ENCODE data around the gene CAMTA1. TPM values are rescaled to one million over a fixed set of nuclear protein-coding genes. Genes with fewer than 3 reads are reported as not detected.

CAMTA1 gene
- total RNA-seq, 2 experiments from 2014 or later = 43.9 to 73.3 TPM

DNA sequence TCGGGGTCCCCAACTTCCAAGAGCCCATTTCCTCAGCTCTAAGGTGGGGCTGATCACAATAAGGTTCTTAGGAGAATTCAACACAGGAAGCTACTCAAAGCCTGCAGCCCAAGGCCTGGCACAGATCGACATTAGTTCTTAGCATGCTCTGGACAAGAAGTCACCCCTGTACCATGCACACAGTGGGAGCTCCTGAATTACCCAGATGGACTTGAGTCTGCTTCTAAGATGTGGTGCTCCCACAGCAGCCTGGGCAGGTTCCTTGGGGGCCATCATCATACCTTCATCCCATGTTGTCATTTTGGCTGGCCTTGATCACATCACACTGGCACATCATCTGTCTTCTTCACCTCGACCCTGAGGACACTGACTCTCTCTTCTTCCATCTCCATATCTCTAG is 832.6 kb downstream of the CAMTA1 start:
- ChIA-PET CTCF (ENCODE audit: unreplicated experiment) (no interaction called here), POLR2A (no interaction called here)
- Histone ChIP-seq H3K27ac (ENCODE audit: low read depth, low read length, poor library complexity, severe bottlenecking) (no peak overlapping the region), H2AFZ (ENCODE audit: low read length) (no peak overlapping the region), H3K9me2 (ENCODE audit: insufficient read depth, low read length) (no peaks in the 10 kb centered on the region), H3K79me2 (ENCODE audit: insufficient read depth, low read depth, low read length) (no peaks in the 10 kb centered on the region), H3K4me2 (ENCODE audit: low read length) (no peak overlapping the region), H3K36me3 (ENCODE audit: insufficient read depth, low read length) (no peaks in the 10 kb centered on the region), H4K20me1 (ENCODE audit: insufficient read depth, low read length) (no peaks in the 10 kb centered on the region), H3K4me1 (ENCODE audit: insufficient read depth, low read length, poor library complexity, severe bottlenecking) (no peaks in the 10 kb centered on the region), H3K9me3 (ENCODE audit: low read length) (no peaks in the 10 kb centered on the region), H3K4me3 (ENCODE audit: low read depth, low read length, poor library complexity, severe bottlenecking) (no peak overlapping the region)
- no peak for DNase-seq (ENCODE audit: low spot score)
- no TSS peak for BruUV-seq (replicated peaks)
- TF ChIP-seq CTCF (conservative IDR thresholded peaks at IDR 0.05; ENCODE audit: low read length) (no peak), EZH2phosphoT487 (IDR thresholded peaks at IDR 0.05; ENCODE audit: borderline replicate concordance, low read depth, low read length) (no peak)
- intact Hi-C loops (cut with micrococcal nuclease; ENCODE audit: unreplicated experiment) = no loop called here

DNA sequence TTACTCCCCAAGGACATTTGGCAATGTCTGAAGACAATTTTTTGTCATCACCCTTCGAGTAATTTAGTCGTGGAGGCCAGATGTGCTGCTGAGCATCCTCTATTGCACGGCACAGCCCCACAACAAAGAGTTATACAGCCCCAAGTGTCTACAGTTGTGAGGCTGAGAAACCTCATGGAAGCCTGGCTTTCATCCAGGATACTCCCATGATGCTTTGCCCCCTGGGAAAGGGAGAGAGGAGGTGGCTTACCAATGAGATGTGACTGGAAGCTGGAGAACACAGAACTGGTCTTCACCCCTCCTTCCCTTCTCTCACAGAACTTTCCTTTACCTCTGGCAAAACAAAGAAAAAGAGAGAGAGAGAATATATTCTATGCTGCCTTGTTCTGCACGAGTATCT is 834.9 kb downstream of the CAMTA1 start:
- CTCF ChIA-PET (ENCODE audit: unreplicated experiment) = no interaction called here
- DNase-seq (ENCODE audit: low spot score) = no peak
- Histone ChIP-seq H3K4me3 (ENCODE audit: low read depth, low read length, poor library complexity, severe bottlenecking) (no peak overlapping the region), H3K36me3 (ENCODE audit: insufficient read depth, low read length) (no peaks in the 10 kb centered on the region), H3K4me2 (ENCODE audit: low read length) (no peak overlapping the region), H4K20me1 (ENCODE audit: insufficient read depth, low read length) (no peaks in the 10 kb centered on the region), H3K4me1 (ENCODE audit: insufficient read depth, low read length, poor library complexity, severe bottlenecking) (no peaks in the 10 kb centered on the region), H3K9me2 (ENCODE audit: insufficient read depth, low read length) (no peaks in the 10 kb centered on the region), H3K27ac (ENCODE audit: low read depth, low read length, poor library complexity, severe bottlenecking) (no peak overlapping the region), H2AFZ (ENCODE audit: low read length) (no peak overlapping the region), H3K9me3 (ENCODE audit: low read length) (no peaks in the 10 kb centered on the region), H3K79me2 (ENCODE audit: insufficient read depth, low read depth, low read length) (no peaks in the 10 kb centered on the region)
- POLR2A ChIA-PET = no interaction called here
- TF ChIP-seq EZH2phosphoT487 (IDR thresholded peaks at IDR 0.05; ENCODE audit: borderline replicate concordance, low read depth, low read length) = no peak
- no peak for TF ChIP-seq CTCF (conservative IDR thresholded peaks at IDR 0.05; ENCODE audit: low read length)
- BruUV-seq (replicated peaks) = no TSS peak
- intact Hi-C loops (cut with micrococcal nuclease; ENCODE audit: unreplicated experiment) = no loop called here

DNA sequence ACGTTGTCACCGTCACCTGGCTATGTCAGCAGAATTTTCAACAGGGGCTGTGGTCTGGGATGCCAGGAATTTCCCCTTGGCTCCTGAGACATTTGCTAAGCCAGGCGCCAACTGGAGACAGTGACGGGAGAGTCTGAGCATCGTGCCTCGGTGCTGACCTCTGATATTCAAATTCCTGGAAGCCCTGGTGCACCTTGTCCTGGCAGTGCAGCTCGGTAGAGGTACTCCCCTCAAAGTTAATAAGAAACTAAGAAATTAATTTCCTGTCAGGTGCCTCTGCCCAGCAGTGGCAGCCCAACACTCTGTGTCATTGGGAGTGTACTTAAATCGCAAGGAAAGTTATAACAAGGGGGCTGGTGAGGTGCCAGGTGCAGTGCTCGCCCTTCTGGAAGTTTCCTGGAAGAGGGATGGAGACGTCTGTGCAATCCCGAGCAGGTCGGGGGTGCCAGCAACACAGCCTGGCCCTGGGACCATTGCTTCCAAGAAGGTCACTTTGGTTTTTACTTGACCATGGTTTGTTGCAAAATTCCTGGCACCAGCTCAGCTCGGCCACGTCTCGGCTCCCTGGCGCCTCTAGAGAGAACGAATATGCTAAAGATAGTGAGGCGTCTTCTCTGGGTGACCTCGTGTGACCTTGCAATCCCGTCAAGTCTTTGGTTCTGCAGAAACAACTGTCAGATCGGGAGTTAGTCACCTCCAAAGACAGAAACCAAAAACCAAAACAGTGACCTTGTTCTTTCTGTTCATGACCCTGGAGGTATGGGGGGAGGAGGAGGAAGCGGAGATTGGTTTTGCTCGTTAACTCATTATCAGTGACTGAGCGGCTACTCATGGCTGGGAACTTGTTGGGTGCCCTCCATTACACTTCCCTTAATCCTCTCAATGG is 836.3 kb downstream of the CAMTA1 start:
- no peak overlapping the region for H3K4me3 ChIP-seq (ENCODE audit: low read depth, low read length, poor library complexity, severe bottlenecking)
- TF ChIP-seq CTCF (conservative IDR thresholded peaks at IDR 0.05; ENCODE audit: low read length) = no peak
- no peak for TF ChIP-seq EZH2phosphoT487 (IDR thresholded peaks at IDR 0.05; ENCODE audit: borderline replicate concordance, low read depth, low read length)
- H3K9me3 ChIP-seq (ENCODE audit: low read length) = no peaks in the 10 kb centered on the region
- no peak overlapping the region for H3K4me2 ChIP-seq (ENCODE audit: low read length)
- no TSS peak for BruUV-seq (replicated peaks)
- ChIA-PET CTCF (ENCODE audit: unreplicated experiment) (no interaction called here), POLR2A (no interaction called here)
- H3K79me2 ChIP-seq (ENCODE audit: insufficient read depth, low read depth, low read length) = no peaks in the 10 kb centered on the region
- no peaks in the 10 kb centered on the region for H3K9me2 ChIP-seq (ENCODE audit: insufficient read depth, low read length)
- intact Hi-C loops (cut with micrococcal nuclease; ENCODE audit: unreplicated experiment) = no loop called here
- H3K36me3 ChIP-seq (ENCODE audit: insufficient read depth, low read length) = no peaks in the 10 kb centered on the region
- no peaks in the 10 kb centered on the region for H4K20me1 ChIP-seq (ENCODE audit: insufficient read depth, low read length)
- H2AFZ ChIP-seq (ENCODE audit: low read length) = no peak overlapping the region
- DNase-seq (ENCODE audit: low spot score) = no peak
- no peak overlapping the region for H3K27ac ChIP-seq (ENCODE audit: low read depth, low read length, poor library complexity, severe bottlenecking)
- no peaks in the 10 kb centered on the region for H3K4me1 ChIP-seq (ENCODE audit: insufficient read depth, low read length, poor library complexity, severe bottlenecking)
